GM18517 (cell line): ENCODE measurements around the gene CFDP1.
A peak's percentile ranks its signal among the peaks of the same experiment; 100 is the strongest.

Experiments
- ATAC-seq: cut with Tn5 transposase; IDR thresholded peaks from one replicate; pipeline ENCODE4 v1.9.1; 2021; ENCODE audit warnings: mild to moderate bottlenecking, moderate library complexity; ENCODE audit not compliant: unreplicated experiment

Gene CFDP1

DNA sequence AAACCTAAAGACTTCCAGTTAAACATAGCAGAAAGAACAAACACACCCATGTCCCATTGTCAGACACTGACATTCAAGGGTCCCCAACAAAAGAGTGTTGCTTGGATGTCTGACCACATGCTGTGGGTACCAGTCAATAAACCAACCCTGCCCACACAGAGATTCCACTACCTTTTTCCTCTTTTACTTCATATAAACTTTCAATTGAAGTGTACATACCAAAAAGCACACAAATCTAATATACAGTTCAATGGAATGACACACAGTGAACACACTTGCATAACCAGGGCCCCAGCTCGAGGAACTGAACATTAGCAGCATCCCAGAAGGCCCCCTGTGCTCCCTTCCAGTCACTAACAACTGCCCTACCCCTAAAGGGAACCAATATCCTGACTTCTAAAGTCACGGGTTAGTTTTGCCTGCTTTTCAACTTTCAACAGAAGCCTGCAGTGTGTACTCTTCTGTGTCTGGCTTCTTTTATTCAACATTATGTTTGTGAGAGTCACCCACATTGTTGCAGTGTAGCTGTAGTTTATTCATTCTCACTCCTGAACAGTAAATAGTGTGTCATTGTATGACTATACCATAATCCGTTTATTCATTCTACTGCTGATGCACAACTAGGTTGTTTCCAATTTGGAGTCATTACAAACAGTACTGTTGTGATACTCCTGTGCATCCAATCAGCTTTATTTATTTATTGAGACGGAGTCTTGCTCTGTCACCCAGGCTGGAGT lies 18.0 kb downstream of the CFDP1 start:
- no peak for ATAC-seq

GRCh38 chr16:75413951-75414350 lies 19.4 kb downstream of the CFDP1 start:
- ATAC-seq, result no peak

DNA sequence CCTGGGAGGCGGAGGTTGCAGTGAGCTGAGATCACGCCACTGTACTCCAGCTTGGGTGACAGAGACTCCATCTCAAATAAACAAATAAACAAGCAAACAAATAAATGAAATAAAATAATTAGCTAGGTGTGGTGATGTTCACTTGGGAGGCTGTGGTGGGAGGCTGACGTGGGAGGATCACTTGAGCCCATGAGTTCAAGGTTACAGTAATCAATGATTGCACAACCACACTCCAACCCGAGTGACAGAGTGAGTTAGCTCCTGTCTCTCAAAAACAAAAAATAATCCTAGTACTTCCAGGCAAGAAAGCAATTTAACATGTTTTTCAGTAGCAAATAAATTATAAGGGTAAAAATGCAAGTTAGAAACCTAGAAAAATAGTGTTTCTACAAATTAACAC lies 26.4 kb downstream of the CFDP1 start:
- ATAC-seq, result no peak

DNA sequence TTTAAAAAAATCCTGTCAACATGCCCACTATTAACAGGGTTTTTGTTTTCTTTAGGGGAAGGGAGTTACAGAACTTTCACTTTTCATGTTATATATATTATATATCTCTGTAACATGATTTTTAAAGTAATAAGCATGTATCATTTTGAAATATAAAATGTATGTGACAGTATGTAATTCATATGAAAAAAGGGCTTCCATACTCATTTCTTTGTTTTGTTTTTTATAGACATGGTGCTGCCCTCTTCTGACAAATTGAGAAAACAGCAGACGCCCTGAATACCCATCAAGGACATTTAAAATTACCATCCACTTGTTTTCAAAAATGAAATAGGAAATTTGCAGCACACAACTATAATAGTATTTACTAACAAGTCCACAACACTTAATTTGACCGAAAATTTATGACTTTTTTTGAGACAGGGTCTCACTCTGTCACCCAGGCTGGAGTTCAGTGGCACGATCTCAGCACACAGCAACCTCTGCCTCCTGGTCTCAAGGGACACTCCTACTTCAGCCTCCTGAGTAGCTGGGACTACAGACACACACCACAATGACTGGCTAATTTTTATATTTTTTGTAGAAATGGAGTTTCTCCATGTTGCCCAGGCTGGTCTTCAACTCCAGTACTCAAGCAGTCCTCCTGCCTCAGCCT lies 30.4 kb downstream of the CFDP1 start:
- ATAC-seq, result no peak

GRCh38 chr16:75402159-75402820 lies 31.0 kb downstream of the CFDP1 start:
- no peak for ATAC-seq

DNA sequence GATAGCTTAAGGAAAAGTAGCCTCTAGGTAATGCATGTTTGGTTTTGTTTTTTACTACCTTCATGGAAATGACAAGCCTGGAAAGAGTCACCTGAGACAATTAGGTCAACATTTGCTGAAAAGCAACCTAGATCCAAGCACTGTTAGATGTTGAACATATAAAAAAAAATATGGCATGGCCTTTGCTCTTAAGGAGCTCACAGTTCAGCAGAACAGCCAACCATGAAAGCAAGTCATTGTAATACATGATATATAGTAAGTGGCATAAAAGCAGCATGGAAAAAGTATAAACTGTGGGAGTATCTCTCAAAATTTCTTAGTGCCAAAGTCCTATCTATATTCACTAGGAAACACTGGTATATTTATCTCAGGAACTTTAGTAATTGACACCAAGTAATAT lies 31.6 kb downstream of the CFDP1 start:
- ATAC-seq, result no peak

GRCh38 chr16:75398333-75398732 lies 35.0 kb downstream of the CFDP1 start:
- no peak for ATAC-seq

GRCh38 chr16:75394941-75395340 lies 38.4 kb downstream of the CFDP1 start:
- no peak for ATAC-seq

DNA sequence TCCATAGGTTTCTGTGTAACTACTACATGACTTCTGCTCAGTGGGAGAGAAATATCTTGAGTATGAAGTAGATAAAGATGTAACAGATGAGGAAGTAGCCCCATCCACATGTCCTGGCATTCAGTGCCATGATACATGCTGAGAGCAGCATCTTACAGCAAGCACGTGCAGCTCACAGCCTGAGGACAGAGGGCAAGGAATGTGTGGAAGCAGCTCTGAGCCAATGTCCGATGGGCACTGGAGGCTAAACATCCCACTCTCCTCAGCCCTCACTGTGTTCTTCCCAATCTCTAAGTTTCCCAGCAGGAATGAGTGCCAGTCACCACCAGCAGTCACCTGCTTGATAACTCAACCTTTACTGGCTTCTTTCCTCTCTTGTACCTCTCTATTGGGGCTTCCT lies 40.4 kb downstream of the CFDP1 start:
- ATAC-seq, result no peak

GRCh38 chr16:75390926-75391653 lies 42.2 kb downstream of the CFDP1 start:
- no peak for ATAC-seq

- no peak for ATAC-seq
Measured at GRCh38 chr16:75389096-75389690, 44.1 kb downstream of the CFDP1 start.

- ATAC-seq, result no peak
Measured at GRCh38 chr16:75387951-75388350, 45.4 kb downstream of the CFDP1 start.

DNA sequence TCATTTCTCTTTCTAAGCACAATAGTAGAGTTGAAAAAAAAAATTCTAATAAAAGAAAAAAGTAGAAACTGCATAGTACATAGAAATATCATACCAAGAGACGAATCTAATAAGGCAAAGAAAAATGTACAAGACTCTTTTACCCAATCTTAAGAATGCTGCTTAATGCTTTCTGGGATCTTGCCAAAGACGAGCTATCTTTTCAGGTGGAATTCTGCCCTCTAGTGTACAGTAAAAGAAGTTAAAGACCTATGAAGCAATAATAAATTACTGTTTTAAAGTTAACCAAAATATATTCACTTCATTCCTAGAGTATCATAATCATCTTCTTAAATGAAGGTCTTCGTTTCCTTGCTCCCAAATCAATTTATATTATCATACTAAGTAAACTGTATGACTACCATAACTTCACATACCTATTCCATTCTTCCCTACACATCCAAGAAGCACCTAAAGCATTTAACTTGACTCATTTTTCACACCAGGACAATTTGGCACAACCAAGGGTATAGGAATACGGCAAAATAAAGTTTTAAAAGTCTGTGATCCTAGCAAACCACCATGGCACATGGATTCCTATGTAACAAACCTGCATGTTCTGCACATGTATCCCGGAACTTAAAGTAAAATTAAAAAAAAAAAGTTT lies 47.7 kb downstream of the CFDP1 start:
- ATAC-seq, result no peak

DNA sequence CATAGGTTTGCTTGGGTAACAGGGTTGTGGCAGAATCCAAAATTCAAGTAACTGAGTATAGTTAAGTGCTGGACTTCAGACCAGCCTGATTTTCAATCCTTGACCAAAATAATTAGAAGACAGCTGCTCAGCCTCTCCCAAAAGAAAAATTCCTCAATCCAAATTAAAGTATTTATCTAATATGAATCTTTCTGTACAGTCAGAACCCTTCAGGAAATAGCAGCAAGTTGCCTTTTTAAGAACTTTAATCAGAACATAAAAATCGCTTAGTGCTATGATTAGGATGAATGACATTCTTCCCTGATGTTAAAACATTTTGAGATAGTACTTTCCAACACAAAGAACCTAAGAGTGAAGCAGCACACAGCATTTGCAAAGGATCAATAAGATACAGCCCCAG lies 50.2 kb downstream of the CFDP1 start:
- no peak for ATAC-seq

DNA sequence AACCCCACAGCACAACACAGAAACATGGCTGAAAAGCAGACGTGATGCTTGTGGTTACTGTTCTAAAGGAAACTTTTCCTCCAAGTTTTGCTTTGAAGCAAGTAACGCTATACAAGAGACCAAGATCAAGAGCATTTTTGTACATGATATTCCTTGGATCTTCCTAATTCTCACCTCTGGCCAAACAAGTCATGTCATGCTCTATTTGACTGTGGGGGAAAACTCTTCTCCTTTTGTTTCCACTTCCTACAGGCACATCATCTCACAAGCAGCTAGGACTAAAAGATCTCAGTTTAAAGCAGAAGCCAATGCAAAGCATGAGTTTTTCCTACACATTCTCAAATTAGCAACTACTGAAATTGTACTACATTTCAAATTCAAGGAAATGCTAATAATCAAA lies 50.7 kb downstream of the CFDP1 start:
- ATAC-seq, result no peak

- no peak for ATAC-seq
Measured at GRCh38 chr16:75380870-75381269, 52.4 kb downstream of the CFDP1 start.

DNA sequence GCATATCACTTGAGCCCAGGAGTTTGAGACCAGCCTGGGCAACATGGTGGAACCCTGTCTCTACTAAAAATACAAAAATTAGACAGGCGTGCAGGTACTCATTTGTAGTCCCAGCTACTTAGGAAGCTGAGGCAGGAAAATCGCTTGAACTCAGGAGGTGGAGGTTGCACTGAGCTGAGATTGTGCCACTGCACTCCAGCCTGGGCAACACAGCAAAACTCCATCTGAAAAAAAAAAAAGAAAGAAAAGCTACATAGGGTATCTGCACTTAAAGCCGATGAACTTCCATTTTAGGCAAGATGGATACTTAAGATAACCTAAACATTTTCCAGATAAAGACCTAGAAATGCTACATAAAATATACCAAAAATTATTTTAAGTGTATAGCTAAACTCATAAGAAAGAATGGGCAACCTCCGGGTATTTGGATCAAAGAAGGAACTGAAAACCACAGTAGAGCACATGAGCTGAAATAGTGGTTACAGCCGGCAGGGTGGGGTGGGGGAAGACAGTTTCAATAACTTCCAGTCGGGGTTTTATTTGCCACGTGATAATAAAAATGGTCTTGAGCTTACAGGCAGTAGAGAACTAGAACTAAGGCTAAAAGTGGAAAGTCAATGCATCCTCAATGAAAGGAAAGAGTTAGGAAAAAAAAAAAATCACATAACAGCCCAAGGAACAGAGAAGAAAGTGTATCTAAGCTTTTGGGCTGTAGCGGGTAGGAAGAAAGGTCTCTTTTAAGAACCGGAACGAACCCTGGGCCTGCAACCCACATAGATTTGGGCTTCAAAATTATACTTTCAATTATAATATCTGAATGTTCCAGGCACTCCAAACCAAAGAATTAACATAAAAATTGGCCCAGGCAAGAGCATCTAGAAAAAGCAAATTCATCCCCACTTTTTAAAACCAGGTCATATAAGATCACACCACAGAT lies 53.1 kb downstream of the CFDP1 start:
- ATAC-seq, result peak; percentile 83

- peak; percentile 73 for ATAC-seq
Measured at GRCh38 chr16:75379339-75379738, 54.0 kb downstream of the CFDP1 start.

GRCh38 chr16:75378616-75379015 lies 54.7 kb downstream of the CFDP1 start:
- ATAC-seq, result no peak
